ENCODE measurements around the gene KCND3.

KCND3 gene

DNA sequence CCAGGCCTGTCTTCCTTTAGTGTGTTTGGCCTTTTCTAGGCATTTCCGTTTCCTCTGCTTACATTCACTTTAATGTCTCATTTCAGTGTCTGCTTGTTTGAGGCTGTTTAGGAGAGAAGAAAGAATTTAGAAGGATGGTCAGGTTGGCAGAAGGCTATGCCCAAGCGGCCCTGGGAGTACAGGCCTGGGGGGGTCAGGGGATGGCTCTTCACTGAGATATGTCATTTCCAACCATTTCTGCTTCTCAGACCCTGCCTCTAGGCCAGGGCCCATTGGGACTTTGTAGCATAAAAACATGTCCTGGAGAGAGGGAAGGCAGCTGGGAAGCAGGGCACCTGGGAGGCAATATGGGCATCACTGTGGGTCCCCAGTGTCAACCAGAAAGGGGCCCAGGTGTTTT lies 147.7 kb downstream of the KCND3 start:
- Histone ChIP-seq H3K27ac (ENCODE audit: low read depth in 2 of 2, low read length in 2 of 2) (no peak overlapping the region), H3K4me1 (ENCODE audit: control insufficient read depth in 2 of 2, insufficient read depth in 2 of 2, low read length in 2 of 2) (no peaks in the 10 kb centered on the region), H3K27me3 (ENCODE audit: control insufficient read depth in 2 of 2, insufficient read depth in 2 of 2, low read length in 2 of 2) (no peaks in the 10 kb centered on the region), H3K9ac (ENCODE audit: low read depth in 1 of 2, low read length in 2 of 2) (no peak overlapping the region), H3K9me3 (ENCODE audit: control insufficient read depth in 2 of 2, low read length in 2 of 2) (no peaks in the 10 kb centered on the region), H3K36me3 (ENCODE audit: control insufficient read depth in 2 of 2, insufficient read depth in 2 of 2, low read length in 2 of 2) (no peaks in the 10 kb centered on the region), H3K4me3 (ENCODE audit: low read length in 2 of 2) (no peak overlapping the region)

GRCh38 chr1:111841189-111841588 lies 148.3 kb downstream of the KCND3 start:
- no peak overlapping the region for H3K4me3 ChIP-seq (ENCODE audit: low read length in 2 of 2)

GRCh38 chr1:111837393-111837792 lies 152.1 kb downstream of the KCND3 start:
- no peaks in the 10 kb centered on the region for H3K36me3 ChIP-seq (ENCODE audit: control insufficient read depth in 2 of 2, insufficient read depth in 2 of 2, low read length in 2 of 2)
- no peak overlapping the region for H3K4me3 ChIP-seq (ENCODE audit: low read length in 2 of 2)
- H3K9ac ChIP-seq (ENCODE audit: low read depth in 1 of 2, low read length in 2 of 2) = no peak overlapping the region
- no peaks in the 10 kb centered on the region for H3K27me3 ChIP-seq (ENCODE audit: control insufficient read depth in 2 of 2, insufficient read depth in 2 of 2, low read length in 2 of 2)
- H3K9me3 ChIP-seq (ENCODE audit: control insufficient read depth in 2 of 2, low read length in 2 of 2) = no peaks in the 10 kb centered on the region
- no peak overlapping the region for H3K27ac ChIP-seq (ENCODE audit: low read depth in 2 of 2, low read length in 2 of 2)
- no peaks in the 10 kb centered on the region for H3K4me1 ChIP-seq (ENCODE audit: control insufficient read depth in 2 of 2, insufficient read depth in 2 of 2, low read length in 2 of 2)

More at GRCh38 chr1:111841189-111841588, 148.3 kb downstream of the KCND3 start:
- Histone ChIP-seq H3K36me3 (ENCODE audit: control insufficient read depth in 2 of 2, insufficient read depth in 2 of 2, low read length in 2 of 2) (no peaks in the 10 kb centered on the region), H3K4me1 (ENCODE audit: control insufficient read depth in 2 of 2, insufficient read depth in 2 of 2, low read length in 2 of 2) (no peaks in the 10 kb centered on the region), H3K9me3 (ENCODE audit: control insufficient read depth in 2 of 2, low read length in 2 of 2) (no peaks in the 10 kb centered on the region), H3K9ac (ENCODE audit: low read depth in 1 of 2, low read length in 2 of 2) (no peak overlapping the region), H3K27ac (ENCODE audit: low read depth in 2 of 2, low read length in 2 of 2) (no peak overlapping the region), H3K27me3 (ENCODE audit: control insufficient read depth in 2 of 2, insufficient read depth in 2 of 2, low read length in 2 of 2) (no peaks in the 10 kb centered on the region)

GRCh38 chr1:111836111-111836510 lies 153.4 kb downstream of the KCND3 start:
- Histone ChIP-seq H3K27ac (ENCODE audit: low read depth in 2 of 2, low read length in 2 of 2) (no peak overlapping the region), H3K4me3 (ENCODE audit: low read length in 2 of 2) (no peak overlapping the region), H3K27me3 (ENCODE audit: control insufficient read depth in 2 of 2, insufficient read depth in 2 of 2, low read length in 2 of 2) (no peaks in the 10 kb centered on the region), H3K9me3 (ENCODE audit: control insufficient read depth in 2 of 2, low read length in 2 of 2) (no peaks in the 10 kb centered on the region), H3K4me1 (ENCODE audit: control insufficient read depth in 2 of 2, insufficient read depth in 2 of 2, low read length in 2 of 2) (no peaks in the 10 kb centered on the region), H3K36me3 (ENCODE audit: control insufficient read depth in 2 of 2, insufficient read depth in 2 of 2, low read length in 2 of 2) (no peaks in the 10 kb centered on the region), H3K9ac (ENCODE audit: low read depth in 1 of 2, low read length in 2 of 2) (no peak overlapping the region)

DNA sequence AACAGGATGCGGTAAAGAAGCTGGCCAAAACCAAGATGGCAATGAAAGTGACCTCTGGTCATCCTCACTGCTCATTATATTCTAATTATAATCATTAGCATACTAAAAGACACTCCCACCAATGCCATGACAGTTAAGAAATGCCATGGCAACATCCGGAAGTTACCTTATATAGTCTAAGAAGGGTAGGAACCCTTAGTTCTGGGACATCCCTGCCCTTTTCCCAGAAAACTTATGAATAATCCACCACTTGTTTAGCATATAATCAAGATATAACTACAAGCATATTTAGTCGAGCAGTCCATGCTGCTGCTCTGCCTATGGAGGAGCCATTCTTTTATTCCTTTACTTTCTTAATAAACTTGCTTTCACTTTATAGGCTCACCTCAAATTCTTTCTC lies 154.0 kb downstream of the KCND3 start:
- Histone ChIP-seq H3K4me3 (ENCODE audit: low read length in 2 of 2) (no peak overlapping the region), H3K4me1 (ENCODE audit: control insufficient read depth in 2 of 2, insufficient read depth in 2 of 2, low read length in 2 of 2) (no peaks in the 10 kb centered on the region)

GRCh38 chr1:111834956-111835355 lies 154.5 kb downstream of the KCND3 start:
- H3K9ac ChIP-seq (ENCODE audit: low read depth in 1 of 2, low read length in 2 of 2) = no peak overlapping the region
- H3K4me1 ChIP-seq (ENCODE audit: control insufficient read depth in 2 of 2, insufficient read depth in 2 of 2, low read length in 2 of 2) = no peaks in the 10 kb centered on the region
- H3K27ac ChIP-seq (ENCODE audit: low read depth in 2 of 2, low read length in 2 of 2) = no peak overlapping the region
- H3K27me3 ChIP-seq (ENCODE audit: control insufficient read depth in 2 of 2, insufficient read depth in 2 of 2, low read length in 2 of 2) = no peaks in the 10 kb centered on the region
- no peak overlapping the region for H3K4me3 ChIP-seq (ENCODE audit: low read length in 2 of 2)
- no peaks in the 10 kb centered on the region for H3K36me3 ChIP-seq (ENCODE audit: control insufficient read depth in 2 of 2, insufficient read depth in 2 of 2, low read length in 2 of 2)
- H3K9me3 ChIP-seq (ENCODE audit: control insufficient read depth in 2 of 2, low read length in 2 of 2) = no peaks in the 10 kb centered on the region

More for the DNA sequence above, 154.0 kb downstream of the KCND3 start:
- Histone ChIP-seq H3K36me3 (ENCODE audit: control insufficient read depth in 2 of 2, insufficient read depth in 2 of 2, low read length in 2 of 2) (no peaks in the 10 kb centered on the region), H3K9ac (ENCODE audit: low read depth in 1 of 2, low read length in 2 of 2) (no peak overlapping the region), H3K27me3 (ENCODE audit: control insufficient read depth in 2 of 2, insufficient read depth in 2 of 2, low read length in 2 of 2) (no peaks in the 10 kb centered on the region), H3K9me3 (ENCODE audit: control insufficient read depth in 2 of 2, low read length in 2 of 2) (no peaks in the 10 kb centered on the region), H3K27ac (ENCODE audit: low read depth in 2 of 2, low read length in 2 of 2) (no peak overlapping the region)

DNA sequence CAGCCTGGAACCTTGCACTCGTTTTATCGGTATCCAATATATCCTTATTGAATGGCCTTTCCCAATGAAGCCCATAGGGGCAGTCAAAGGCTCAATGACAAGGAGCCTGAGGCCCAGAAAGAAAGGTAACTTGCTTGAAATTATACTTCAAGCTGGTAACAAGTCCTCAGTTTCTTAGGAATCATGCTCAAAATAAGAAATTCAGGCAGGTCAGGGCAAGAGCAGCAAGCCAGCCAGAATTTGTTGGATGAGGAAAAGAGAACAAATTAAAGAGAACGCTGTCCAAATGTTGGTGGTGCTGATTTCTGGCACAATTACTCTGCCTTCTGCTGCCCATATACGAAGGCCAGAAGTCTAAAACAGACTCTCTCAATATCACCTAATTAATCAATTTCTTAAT lies 156.1 kb downstream of the KCND3 start:
- no peak overlapping the region for H3K27ac ChIP-seq (ENCODE audit: low read depth in 2 of 2, low read length in 2 of 2)
- no peaks in the 10 kb centered on the region for H3K4me1 ChIP-seq (ENCODE audit: control insufficient read depth in 2 of 2, insufficient read depth in 2 of 2, low read length in 2 of 2)
- H3K4me3 ChIP-seq (ENCODE audit: low read length in 2 of 2) = no peak overlapping the region
- H3K36me3 ChIP-seq (ENCODE audit: control insufficient read depth in 2 of 2, insufficient read depth in 2 of 2, low read length in 2 of 2) = no peaks in the 10 kb centered on the region
- no peaks in the 10 kb centered on the region for H3K9me3 ChIP-seq (ENCODE audit: control insufficient read depth in 2 of 2, low read length in 2 of 2)
- H3K27me3 ChIP-seq (ENCODE audit: control insufficient read depth in 2 of 2, insufficient read depth in 2 of 2, low read length in 2 of 2) = no peaks in the 10 kb centered on the region
- no peak overlapping the region for H3K9ac ChIP-seq (ENCODE audit: low read depth in 1 of 2, low read length in 2 of 2)

DNA sequence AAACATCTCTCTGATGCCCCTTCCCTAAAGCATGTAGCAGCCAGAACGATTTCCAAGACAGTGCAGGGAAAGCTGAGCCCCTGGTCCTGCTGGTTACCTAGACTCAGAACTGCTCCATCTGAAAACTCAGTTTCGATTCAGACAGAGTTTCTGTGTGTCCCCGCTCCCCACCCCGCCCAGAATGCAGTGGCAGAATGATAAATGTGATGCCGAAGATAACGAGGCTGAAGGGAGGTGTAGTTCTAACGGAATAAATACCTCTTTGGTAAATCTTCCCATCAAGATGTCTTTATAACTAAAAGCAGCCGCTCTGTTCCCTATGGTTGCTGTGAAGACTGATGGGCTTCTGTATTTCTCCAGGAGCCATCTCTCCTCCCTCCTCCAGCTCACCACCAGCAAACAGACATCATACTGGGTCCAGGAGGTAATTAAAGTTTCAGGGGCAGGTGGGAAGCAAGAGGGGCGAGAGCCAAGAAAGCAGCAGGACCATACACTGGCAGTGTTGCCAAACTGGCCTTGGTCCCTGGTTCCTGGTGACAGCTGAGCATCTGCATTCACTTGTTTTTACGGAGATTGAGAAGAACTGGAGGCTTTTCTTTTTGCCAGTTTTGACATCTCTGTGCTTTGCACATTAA lies 156.8 kb downstream of the KCND3 start:
- no peaks in the 10 kb centered on the region for H3K27me3 ChIP-seq (ENCODE audit: control insufficient read depth in 2 of 2, insufficient read depth in 2 of 2, low read length in 2 of 2)
- H3K36me3 ChIP-seq (ENCODE audit: control insufficient read depth in 2 of 2, insufficient read depth in 2 of 2, low read length in 2 of 2) = no peaks in the 10 kb centered on the region
- no peaks in the 10 kb centered on the region for H3K4me1 ChIP-seq (ENCODE audit: control insufficient read depth in 2 of 2, insufficient read depth in 2 of 2, low read length in 2 of 2)
- H3K4me3 ChIP-seq (ENCODE audit: low read length in 2 of 2) = no peak overlapping the region
- no peaks in the 10 kb centered on the region for H3K9me3 ChIP-seq (ENCODE audit: control insufficient read depth in 2 of 2, low read length in 2 of 2)
- H3K9ac ChIP-seq (ENCODE audit: low read depth in 1 of 2, low read length in 2 of 2) = no peak overlapping the region
- H3K27ac ChIP-seq (ENCODE audit: low read depth in 2 of 2, low read length in 2 of 2) = no peak overlapping the region

GRCh38 chr1:111831153-111831552 lies 158.3 kb downstream of the KCND3 start:
- H3K9ac ChIP-seq (ENCODE audit: low read depth in 1 of 2, low read length in 2 of 2) = no peak overlapping the region
- no peaks in the 10 kb centered on the region for H3K4me1 ChIP-seq (ENCODE audit: control insufficient read depth in 2 of 2, insufficient read depth in 2 of 2, low read length in 2 of 2)
- H3K4me3 ChIP-seq (ENCODE audit: low read length in 2 of 2) = no peak overlapping the region
- no peak overlapping the region for H3K27ac ChIP-seq (ENCODE audit: low read depth in 2 of 2, low read length in 2 of 2)
- H3K27me3 ChIP-seq (ENCODE audit: control insufficient read depth in 2 of 2, insufficient read depth in 2 of 2, low read length in 2 of 2) = no peaks in the 10 kb centered on the region
- H3K36me3 ChIP-seq (ENCODE audit: control insufficient read depth in 2 of 2, insufficient read depth in 2 of 2, low read length in 2 of 2) = no peaks in the 10 kb centered on the region
- H3K9me3 ChIP-seq (ENCODE audit: control insufficient read depth in 2 of 2, low read length in 2 of 2) = no peaks in the 10 kb centered on the region

GRCh38 chr1:111827946-111828345 lies 161.5 kb downstream of the KCND3 start:
- no peak overlapping the region for H3K4me3 ChIP-seq (ENCODE audit: low read length in 2 of 2)
- H3K27ac ChIP-seq (ENCODE audit: low read depth in 2 of 2, low read length in 2 of 2) = no peak overlapping the region
- H3K4me1 ChIP-seq (ENCODE audit: control insufficient read depth in 2 of 2, insufficient read depth in 2 of 2, low read length in 2 of 2) = no peaks in the 10 kb centered on the region
- H3K9me3 ChIP-seq (ENCODE audit: control insufficient read depth in 2 of 2, low read length in 2 of 2) = no peaks in the 10 kb centered on the region
- H3K27me3 ChIP-seq (ENCODE audit: control insufficient read depth in 2 of 2, insufficient read depth in 2 of 2, low read length in 2 of 2) = no peaks in the 10 kb centered on the region
- no peak overlapping the region for H3K9ac ChIP-seq (ENCODE audit: low read depth in 1 of 2, low read length in 2 of 2)
- no peaks in the 10 kb centered on the region for H3K36me3 ChIP-seq (ENCODE audit: control insufficient read depth in 2 of 2, insufficient read depth in 2 of 2, low read length in 2 of 2)

DNA sequence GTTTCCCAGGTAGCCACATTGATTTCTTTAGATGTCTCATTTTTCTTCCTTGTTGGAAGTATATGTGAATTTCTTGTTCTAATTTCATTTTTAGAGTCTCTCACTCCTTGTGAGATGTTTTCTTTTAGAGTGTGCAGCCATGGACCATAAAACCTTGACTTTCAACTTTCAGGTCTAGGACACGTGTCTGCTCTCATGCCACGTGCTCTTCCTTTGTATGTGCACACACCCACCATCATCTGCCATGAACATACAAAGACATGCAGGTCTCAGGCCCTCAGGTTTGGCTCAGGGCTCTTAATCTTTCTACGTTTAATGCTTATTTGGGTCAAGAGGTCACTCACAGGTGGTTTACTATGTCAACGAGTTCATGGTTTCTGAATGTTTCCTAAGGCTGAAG lies 163.2 kb downstream of the KCND3 start:
- no peak overlapping the region for H3K27ac ChIP-seq (ENCODE audit: low read depth in 2 of 2, low read length in 2 of 2)
- no peaks in the 10 kb centered on the region for H3K9me3 ChIP-seq (ENCODE audit: control insufficient read depth in 2 of 2, low read length in 2 of 2)
- no peak overlapping the region for H3K9ac ChIP-seq (ENCODE audit: low read depth in 1 of 2, low read length in 2 of 2)
- H3K36me3 ChIP-seq (ENCODE audit: control insufficient read depth in 2 of 2, insufficient read depth in 2 of 2, low read length in 2 of 2) = no peaks in the 10 kb centered on the region
- no peak overlapping the region for H3K4me3 ChIP-seq (ENCODE audit: low read length in 2 of 2)
- H3K27me3 ChIP-seq (ENCODE audit: control insufficient read depth in 2 of 2, insufficient read depth in 2 of 2, low read length in 2 of 2) = no peaks in the 10 kb centered on the region
- no peaks in the 10 kb centered on the region for H3K4me1 ChIP-seq (ENCODE audit: control insufficient read depth in 2 of 2, insufficient read depth in 2 of 2, low read length in 2 of 2)
